HG03039 (cell line): ENCODE data around the gene SLX9.

Experiments
- ATAC-seq: cut with Tn5 transposase; IDR thresholded peaks from one replicate; pipeline ENCODE4 v1.9.1; 2021; ENCODE audit warnings: mild to moderate bottlenecking, moderate library complexity; ENCODE audit not compliant: unreplicated experiment

The SLX9 gene

DNA sequence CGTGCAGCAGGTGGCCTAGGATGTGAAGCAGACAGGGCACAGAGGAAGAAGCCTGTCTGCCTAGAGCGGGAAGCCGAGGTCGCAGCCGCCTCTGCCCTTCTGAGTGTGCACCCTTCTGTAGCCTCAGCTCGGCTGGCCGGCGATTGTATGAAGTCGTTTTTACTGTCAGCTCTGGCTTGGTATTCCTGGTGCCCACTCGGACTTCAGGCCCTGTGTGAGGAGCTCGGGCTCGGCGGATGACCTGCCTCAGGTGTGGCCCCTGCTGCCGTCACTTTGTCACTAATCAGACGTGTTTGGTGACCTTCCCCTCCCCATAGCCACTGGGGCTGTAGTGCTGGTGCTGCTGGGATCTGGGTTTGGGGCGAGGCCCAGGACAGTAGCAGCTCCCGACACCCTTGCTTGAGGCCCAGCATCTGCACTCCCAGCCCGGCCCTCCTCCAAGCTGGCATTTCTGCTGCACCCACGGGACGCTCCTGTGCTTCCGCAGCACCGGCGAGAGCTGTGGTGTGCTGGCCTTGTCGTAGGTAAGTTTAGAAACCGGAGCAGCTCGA is 18.1 kb downstream of the SLX9 start:
- no peak for ATAC-seq

DNA sequence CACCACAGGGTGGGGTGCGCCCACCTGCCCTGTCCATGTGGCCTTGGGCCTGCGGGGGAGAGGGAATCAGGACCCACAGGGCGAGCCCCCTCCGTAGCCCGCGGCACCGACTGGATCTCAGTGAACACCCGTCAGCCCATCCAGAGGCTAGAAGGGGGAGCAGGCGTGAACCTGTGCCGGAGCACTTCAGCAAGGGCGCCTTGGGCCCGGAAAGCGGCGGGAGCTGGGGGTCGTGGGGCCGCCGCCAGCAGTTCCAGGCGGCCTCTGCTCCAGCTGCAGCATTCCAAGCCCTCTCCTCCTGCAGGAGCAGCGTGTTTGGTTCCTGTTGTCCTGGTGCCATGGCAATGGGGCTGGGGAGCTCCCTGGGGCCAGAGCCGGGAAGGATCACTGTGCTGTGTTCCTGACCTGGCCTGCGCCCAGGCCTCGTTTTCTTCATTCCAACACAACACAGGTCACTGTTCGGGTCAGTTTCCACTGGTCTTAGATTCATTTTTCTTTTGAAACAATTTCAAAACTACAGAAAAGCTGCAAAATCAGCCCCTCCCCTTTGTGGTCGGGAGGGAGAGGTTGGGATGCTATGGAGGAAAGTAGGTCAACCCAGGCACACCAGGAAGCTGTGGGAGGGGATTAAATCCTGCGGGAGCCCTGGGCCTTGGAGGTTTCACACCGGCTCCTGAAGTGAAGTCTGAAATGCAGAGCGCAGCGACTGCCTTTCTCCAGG is 18.8 kb downstream of the SLX9 start:
- ATAC-seq = no peak

DNA sequence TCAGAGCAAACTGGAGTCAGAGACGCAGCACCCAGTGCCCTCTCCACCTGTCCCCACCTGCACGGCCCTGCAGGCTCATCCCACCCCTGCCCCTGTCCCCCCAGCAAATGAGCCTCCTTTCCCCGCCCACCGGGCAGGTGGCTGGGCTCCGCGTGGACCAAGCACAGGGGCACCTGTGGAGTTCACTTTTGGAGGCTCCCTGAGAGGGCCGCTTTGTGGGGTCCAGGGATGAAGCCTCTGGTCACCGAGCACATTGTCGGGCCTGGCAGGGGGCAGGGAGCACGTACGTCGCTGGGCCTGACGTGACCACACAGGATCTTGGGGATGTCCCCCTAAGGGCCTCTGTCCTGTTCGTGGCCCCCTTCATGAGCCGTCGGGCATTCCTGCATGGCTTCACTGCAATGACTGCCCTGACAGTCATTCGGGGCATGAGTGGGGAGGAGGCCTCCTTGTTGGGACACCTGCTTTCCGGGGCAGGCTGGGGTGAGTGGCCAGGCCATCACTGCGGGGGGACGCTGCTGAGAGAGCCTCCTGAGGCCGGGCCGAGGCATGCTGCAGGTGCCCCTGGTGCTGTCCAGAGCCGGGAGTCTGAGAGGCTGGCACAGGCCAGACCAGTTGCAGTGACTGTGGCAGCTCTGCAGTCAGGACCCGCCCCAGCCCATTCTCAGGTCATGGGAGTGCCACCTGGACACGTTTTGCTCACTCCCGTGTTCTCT is 19.7 kb downstream of the SLX9 start:
- no peak for ATAC-seq

DNA sequence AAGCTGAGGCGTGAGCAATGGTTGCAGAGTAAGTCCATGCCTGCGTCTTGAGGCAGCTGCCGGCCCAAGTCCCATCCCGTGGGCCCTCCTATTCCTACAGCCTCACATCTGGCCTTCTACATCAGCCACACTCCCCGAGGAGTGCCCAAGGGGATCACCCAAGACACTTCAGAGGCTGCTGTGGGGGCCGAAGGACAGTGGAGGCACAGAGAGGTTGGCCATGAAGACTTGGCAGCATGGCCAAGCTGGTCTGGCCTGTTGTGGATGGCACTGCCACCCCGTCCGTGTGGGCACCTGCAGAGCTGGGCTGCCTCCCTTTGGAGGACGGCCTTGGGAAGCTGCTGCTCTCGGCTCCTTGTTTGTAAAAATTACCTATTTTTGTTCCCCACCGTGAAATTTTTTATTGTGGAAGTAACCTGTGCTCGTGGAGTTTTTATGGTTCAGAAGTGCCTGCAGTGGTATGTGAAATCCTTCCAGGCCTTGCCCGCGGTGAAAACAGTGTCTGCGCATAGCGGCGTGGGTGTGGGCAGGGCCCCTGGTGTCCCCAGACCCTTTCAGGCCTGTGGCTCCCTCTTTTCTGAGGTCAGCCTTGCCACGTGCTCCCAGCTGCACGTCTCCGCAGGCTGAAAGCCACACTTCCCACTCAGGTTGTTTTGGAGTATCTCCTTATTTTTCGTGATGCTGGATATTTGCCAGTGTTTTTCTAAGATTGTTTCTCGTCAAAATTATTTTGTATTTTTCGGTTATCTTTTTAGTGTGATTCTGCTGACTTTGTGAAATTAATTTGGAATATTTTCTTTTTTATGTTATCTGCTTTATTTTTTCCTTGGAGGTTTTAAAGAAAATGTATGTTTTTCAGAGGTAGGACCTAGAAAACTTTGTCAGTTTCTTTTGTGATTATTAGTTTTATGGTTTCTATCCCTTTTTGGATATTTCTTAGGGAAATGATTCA is 20.6 kb downstream of the SLX9 start:
- no peak for ATAC-seq

DNA sequence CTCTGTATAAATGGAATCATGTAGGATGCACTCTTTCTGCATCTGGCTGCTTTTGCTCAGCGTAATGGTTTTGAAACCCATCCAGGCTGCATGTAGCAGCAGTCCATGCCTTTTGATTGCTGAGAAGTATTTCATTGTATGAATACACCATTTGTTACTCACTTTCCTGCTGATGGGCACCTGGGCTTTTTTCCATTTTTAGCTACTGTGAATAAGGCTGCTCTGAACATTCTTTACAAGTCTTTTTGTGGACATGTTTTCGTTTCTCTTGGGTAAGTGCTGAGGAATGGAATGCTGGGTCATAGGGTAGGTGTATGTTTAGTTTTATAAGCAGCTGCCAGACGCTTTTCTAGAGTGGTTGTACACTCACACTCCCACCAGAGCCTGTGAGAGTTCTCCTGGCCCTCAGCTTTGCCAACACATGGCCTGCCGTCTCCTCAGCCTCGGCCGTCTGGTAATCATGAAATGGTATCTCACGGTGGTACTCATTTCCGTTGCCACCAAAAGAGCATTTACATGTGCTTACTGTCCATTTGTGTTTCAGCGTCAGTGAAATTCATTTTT is 22.7 kb downstream of the SLX9 start:
- ATAC-seq = no peak

DNA sequence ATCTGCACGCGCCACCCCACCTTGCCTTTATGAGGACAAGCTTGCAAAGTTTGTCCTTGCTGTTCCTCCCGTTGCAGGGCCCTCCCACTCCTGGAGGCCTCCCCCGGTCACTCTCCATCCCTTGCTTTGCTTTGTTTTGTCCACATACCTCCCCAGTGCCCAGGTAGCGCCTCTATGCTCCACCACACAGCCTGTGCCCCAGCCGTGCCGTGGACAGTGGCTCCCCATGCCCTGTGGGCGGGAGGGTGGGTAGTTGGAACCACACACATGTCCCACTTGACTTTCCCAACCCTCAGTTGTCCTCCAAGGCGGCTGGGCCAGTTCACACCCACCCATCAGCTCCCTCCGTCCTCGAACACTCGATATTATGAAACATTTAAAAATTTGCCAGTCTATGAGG is 24.6 kb downstream of the SLX9 start:
- ATAC-seq = no peak

DNA sequence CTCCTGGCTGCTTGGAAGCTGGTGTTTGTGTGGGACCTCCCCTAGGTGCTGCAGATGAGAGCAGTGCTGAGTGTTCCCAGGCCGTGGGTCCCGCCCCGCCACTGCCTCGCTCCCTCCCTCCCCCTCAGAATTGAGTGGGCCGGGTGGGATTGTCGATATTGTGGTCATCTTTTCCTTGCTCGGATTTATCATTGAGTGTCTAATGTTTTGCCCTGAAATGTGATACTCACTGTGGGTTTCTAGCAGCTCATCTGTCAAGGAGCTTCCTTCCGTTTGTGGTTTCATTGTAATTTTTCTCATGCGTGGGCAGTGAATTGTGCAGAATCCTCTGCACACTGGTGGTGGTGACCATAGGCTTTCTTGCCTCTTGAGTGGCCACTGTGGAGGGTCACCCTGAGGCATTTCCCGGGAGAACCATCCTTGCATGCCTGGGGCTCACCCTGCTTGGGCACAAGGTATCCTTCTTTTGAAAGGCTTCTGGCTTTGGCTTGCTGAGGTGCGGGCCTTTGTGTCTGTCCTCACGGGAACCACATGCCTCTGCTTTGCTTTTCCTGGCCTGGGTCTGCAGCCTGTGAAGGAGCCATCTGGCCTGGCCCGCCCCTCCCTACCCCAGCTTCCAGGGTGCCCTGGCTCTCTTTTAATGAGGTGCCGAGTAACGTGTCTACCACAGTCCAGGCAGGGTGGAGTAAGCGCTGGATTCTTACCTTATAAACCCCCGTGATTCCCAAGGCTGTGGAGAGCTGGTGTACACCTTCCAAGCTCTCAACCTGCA is 25.6 kb downstream of the SLX9 start:
- ATAC-seq = no peak

DNA sequence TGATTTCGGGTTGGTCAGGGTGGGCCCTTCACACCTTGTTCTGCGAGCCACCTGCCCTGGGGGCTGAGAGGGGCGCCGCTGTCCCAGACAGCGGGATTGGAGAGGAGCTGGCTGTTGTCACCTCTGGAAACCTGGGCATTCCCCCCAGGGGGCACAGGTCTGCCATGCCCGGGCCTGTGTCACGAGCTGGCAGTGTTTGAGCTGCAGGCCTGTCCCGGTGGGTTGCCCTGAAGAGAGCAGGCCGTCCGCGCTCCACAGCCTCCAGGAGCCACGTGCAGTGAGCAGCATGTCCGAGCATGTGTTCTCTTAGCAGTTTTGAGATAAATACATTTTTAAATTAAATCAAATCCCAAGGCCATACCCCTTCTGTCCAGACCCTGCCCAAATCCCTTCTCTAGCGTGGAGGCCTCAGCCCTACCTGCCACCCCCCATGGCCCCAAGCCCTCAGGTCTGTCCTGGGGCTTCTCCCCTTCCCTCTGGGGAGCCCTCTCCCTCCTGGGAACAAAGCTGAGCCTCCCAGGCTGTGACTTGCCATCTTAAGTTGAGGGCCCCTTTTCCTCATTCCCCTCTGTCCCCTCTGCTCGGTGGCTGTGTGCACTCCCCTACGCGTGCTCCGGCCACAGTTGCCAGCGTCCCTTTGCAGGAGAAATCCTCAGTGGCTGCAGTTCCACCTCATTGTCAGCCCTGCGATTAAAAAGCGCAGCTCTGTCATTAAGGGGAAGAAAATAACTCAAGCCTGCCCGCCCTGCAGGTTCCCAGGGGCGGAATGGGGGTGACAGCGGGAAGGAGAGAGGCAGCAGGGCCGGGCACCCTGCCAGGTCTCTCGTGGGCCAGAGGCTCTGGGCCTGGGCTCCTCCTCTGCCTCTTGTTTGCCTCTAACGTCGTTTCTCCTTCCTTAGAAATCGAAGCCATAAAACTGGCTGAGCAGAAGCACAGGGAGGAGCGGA is 26.6 kb downstream of the SLX9 start:
- no peak for ATAC-seq

DNA sequence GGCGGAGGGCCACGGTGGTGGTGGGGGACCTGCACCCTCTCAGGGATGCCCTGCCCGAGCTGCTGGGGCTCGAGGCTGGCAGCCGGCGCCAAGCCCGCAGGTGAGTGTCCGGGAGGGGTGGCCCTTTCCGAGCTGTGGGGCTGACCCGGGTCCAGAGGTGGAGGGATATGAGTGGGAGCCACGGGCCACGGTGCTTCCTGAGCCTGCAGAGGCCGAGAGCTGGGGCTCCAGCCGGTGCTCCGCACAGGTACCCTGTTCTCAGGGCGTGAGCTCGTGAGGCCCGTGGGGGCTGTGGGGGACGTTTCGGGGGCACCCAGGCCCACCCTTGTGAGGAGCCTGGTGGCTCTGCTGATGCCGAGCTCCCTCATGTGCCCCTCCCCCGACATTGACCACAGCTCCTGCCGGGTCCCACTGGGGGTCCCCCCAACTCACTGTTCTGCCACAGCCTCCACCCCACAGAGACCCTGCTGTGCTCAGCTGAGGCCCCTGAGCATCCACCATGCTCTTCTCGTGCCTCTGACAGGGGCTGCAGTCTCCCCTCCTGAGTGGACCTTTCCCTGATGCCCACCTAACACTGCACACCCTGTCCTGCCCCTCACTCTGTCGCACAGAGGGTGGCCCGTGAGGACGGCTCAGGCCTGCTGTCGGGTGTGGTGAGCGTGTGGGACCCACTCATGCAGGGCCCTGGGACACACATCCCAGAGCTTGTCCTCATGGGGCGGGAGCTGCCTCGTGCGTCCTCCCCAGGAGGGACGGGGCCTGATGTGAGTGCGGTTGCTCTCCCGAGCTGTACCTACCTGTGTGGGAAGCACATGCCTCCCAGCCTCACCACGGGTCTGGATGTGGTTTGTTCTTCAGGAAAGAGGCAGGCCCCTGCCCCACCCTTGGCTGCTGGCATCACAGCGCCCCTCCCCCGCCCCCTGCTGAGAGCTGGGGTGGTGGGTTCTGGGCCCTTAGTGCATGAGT is 27.5 kb downstream of the SLX9 start:
- no peak for ATAC-seq

DNA sequence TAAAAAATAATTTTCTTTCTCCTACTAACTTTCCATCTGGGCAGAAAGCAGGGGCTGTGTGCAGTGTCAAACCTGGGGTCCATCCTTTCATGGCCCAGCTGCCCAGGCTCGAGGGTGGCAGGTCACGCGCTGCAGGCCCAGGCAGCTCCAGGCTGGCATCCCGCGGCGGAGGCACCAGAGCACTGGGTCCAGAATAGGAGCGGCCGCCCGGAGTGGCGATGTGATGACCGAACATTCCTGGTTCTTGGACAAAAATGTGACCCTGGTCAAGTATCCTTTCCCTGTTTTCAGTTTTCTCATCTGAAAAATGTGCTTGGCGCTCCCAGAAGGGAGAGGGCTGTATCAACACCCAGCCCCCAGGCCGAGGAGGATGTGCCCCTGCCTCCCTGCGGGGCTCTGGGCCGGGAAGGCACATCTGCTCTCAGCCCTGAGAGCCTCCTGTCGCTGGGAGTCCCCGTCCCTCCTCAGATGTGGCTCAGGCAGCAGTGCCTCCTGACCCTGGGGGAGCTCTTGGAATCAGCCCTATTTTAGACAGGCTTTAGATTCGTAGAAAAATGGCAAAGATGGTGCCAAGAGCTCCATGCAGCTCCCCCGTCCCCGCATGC is 29.3 kb downstream of the SLX9 start:
- no peak for ATAC-seq

DNA sequence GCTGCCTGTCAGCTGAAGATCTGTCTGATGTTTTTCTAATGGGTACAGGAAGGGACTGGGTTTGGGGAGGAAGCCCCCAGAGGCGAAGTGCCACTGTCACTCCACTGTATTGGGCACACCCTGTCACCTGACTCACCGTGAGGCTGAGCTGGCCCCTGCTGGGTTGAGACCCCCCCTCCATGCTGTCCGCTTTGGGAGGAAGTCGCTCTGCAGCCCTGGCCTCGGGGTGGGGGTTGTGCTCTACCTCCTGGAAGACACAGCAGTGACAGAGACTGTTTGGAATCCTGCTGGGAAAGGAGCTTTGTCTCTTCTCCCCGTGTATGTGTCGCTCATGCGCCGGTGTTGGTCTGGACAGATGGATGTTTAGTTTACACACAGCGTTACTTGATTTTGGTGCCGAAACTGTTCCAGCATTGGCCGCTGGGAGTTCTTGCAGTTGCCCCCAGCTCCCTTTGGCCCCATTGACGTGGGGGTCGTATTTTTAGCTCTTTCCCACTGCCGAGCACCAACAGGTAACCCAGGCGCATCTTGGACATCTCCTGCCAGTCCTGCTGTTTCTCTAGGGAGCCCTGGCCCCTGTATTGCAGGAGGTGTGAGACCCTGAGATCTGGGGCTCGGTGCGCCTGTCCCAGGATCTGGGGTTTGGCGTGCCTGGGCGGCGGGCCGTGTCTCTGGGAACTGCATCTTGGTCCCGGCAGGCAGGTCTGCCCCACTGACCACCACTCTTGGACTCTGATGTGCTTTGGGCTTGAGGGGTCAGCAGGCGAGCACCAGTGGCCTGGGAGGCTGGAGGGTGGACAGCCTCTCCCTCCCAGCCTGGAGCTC is 30.3 kb downstream of the SLX9 start:
- no peak for ATAC-seq

DNA sequence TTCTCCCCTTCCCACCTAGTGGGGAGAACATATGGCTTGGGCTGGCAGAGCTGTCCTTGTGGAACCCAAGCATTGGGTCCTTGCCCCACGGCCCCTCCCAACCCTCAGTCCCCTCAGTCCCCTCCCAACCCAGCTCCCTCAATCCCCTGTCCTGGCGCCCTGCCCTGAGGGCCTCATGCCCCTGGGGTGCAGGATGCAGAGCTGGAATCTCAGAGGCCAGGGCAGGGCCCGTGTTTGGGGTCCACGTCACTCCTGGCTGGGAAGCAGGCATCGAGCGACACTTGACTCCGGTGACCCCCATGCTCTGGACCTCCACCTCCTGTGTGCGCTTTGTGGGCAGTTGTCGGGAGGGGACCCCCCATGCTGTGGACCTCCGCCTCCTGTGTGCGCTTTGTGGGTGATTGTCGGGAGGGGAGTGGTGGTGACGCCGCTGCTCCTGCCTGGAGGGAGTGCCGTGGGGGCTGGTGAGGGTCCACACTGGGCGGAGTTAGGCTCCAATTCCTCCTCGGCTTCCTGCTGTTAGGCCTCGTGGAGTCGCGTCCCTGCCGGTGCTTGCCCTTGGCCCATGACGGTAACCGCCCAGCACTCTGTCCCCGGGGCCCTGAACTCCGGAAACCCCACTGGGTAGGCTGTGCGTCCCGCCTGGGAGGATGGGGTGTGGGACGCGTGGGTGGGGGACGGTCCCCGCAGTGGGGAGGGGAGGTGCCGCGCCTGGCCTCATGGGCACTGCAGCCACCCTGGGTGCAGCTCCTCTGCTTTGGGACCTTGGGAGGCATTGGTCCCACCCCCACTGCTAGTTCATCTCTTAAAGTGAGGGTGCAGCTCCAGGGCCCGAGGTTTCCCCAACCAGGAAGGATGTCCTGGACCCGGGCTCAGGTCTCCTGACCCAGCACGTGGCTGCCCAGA is 31.2 kb downstream of the SLX9 start:
- no peak for ATAC-seq

DNA sequence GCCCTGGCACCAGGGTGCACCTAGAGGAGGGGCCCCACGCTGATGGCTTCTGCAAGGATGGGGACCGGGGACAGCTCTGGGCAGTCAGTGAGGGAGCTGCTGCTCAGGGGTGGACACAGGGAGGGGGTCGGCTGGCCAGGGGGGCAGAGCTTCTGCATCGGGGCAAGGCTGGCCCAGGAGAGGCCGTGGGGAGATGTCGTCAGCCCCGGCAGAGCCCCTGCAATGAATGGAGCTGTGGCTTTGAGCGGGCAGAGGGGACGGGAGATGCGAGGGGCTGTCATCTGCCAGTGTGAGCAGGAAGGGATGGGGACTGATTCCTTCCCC is 31.8 kb downstream of the SLX9 start:
- no peak for ATAC-seq

DNA sequence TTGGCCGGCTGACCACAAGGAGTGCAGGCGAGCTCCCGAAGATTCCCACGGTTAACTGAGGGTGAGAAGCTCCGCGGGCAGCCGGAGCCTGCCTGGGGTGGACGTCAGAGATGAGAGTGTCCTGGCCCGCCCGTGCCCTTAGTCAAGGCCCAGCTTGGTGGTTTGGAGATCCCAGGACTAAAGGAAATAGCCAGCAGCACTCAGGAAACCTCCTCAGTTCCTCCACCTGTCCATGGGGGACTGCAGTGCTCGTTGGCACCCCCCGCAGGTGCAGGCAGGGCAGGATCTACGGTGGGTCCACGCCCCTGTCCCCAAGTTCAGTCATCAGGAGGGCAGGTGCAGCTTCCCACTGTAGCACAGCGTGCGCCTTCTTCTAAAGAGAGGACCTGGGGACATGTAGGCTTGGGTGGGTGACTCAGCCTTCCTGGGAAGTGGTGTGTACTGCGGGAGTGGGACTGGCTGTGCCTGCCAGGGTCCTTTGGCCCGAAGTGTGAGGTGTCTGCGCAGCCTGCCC is 32.5 kb downstream of the SLX9 start:
- ATAC-seq = no peak

DNA sequence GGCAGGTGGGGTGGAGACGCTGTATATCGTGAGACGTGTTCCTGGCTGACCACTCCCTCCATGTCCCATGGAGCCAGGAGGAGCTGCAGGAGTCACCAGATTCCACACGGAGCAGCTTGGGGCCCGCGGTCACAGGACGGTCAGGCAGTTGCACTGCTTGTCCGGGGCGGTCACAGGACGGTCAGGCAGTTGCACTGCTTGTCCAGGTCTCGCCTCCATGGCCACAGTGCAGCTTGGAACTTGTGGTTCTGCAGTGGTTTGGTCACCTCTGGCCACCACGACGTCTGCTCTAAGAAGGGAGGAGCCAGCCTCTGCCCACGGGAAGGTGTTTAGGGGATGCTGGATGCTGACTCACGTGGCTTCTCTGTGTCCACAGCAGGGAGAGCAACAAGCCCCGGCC is 33.0 kb downstream of the SLX9 start:
- no peak for ATAC-seq

DNA sequence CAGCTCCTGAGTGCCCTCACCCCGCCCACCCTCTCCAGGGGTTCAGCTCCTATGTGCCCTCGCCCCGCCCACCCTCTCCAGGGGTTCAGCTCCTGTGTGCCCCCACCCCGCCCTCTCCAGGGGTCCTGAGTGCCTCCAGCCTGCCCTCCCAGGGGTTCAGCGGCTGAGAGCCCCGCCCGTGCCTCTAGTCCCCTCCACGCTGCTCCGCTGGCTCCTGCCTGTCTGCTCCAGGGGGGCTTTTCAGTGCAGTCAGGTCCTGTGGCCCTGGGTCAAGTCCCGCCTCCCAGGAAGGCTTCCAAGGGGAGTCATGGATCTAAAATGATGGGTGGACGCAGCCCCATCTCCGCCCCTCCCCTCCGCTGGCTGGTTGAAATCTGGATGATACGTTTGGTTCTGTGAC is 33.8 kb downstream of the SLX9 start:
- no peak for ATAC-seq
